Middle frontal gyrus (tissue), 1 donor: ENCODE results near the gene CDKL1.
"Not testable (repeated sequence)": the region's sequence is repeated elsewhere in the genome, so short reads cannot be mapped to it uniquely, and the experiment has no call there.

ENCODE experiments used
- DNase-seq: peaks from one replicate; pipeline ENCODE4 v3.0.0-alpha.2; 2015; ENCODE audit warnings: low spot score; ENCODE audit errors: extremely low spot score

The CDKL1 gene

DNA sequence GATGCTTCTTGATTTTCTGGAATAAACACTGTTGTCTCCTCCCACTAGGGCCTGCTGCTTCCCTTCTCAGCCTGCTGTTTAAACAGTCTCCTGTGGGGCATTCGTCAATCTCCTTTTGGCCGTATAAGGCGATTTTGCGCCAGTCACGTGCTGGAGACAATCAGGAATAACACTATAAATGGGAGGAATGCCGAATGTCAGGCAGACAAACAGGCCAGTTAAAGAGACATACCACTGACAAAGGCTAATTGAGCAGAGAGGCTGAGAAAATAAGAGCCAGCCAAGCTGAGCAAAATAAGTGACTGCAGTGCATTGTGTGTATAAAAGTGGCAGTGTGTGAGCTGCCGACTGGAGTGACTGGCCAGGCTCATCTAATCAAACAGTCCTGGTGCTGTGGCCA, 61.3 kb downstream of the CDKL1 start:
- peak; percentile 67 for DNase-seq

DNA sequence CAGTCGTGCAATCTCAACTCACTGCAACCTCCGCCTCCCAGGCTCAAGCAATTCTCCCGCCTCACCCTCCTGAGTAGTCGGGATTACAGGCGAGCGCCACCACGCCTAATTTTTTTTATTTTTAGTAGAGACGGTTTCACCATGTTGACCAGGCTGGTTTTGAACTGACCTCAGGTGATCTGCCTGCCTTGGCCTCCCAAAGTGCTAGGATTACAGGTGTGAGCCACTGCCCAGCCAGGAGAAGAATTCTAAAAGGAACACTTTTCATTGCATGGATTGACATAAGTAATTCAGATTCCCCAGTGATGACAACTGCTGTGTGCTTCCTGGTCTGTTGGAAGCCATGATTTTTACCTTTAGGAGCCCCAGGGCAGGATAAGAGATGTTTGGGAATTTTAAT, 62.5 kb downstream of the CDKL1 start:
- no peak for DNase-seq

DNA sequence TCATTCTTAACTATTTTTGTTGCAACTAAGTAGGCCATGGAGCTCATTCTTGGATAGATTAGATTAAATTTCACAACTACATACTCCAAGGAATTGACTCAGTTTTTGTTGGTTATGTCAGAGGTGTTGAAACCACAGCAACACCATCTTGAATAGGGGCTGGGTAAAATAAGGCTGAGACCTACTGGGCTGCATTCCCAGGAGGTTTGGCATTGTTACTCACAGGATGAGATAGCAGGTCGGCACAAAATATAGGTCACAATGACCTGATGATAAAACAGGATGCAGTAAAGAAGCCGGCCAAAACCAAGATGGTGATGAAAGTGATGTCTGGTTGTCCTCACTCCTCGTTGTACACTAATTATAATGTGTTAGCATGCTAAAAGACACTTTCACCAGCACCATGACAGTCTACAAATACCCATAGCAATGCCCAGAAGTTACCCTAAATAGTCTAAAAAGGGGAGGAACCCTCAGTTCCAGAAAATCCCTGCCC, 63.6 kb downstream of the CDKL1 start:
- DNase-seq: no peak

DNA sequence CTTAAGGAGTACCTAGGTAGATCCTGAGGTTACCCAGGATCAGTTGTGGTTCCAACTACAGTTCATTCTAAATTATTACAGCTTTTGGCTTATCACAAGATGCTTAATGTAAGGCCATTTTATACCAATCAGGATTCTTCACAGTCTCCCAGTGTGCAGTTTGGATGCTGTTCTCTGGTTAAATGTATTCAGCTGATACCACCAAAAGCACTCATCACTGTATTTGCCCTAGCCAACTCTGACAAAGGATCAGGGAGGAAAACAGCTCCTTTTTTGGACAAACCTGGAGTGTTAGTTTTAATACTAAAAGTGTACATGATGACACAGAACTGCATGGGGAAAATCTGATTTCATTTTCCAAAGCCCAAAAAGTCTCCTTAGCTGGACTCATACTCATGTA, 65.1 kb downstream of the CDKL1 start:
- no peak for DNase-seq

DNA sequence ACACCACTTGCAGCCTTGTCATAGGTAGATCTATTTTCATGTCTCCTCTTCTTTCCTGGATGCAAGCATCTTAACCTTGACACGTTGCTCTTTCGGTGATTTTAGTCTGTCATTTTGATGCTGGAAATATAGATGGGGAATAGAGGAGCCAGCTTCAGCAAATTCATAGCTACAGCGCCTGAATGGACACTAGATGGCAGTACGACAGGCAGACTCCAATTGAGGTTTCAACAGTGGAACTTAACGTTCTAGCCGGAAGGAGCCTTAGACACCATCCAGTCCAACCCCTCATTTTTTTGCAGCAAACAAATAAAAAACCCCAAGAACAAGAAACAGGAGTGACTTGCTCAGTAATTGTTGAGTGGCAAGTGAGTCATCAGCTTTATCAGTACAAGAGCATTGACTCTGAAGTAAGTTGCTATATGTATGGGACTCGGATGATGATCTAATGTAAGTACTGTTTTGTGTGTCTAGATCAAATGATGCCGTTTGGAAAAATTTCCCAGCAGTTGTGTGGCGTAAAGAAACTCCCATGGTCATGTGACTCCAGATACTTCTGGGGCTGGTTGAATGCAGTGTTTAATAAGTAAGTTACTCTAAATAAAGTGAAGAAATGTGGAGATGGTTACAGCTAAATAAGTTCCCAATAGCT, 75.5 kb downstream of the CDKL1 start:
- peak; percentile 73 for DNase-seq

DNA sequence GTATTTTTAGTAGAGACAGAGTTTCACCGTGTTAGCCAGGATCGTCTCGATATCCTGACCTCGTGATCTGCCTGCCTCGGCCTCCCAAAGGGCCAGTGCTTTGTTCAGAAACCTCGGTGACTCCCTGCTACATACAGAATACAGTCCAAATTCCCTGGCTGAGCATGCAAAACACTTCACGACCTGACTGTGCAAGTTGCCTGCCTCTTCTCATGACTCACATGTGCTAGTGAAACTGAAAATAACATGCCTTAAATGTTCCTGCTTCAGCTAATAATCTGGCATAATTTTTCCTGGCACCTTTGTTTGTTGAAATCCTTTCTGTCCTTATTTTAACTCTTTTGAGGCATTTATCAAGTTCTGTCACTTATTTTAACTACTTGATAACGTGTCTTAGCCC, 76.4 kb downstream of the CDKL1 start:
- DNase-seq: no peak

DNA sequence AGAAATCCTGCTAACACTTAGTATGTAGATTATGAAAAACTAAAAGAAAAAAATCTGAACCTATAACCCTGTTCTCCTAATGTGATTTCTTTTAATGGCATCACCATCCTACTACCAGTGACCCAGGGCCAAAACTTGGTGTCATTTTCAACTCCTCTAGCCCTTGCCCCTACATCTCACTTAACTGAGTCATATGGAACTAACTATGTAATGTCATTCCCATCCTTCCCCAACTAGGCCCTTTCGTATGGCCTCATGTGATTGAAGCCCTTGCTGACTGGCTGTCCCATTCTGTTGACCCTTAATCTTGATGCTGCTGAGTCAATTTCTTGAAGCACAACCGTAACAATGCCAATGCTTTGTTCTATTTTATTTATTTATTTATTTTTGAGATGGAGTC, 77.0 kb downstream of the CDKL1 start:
- DNase-seq: no peak

DNA sequence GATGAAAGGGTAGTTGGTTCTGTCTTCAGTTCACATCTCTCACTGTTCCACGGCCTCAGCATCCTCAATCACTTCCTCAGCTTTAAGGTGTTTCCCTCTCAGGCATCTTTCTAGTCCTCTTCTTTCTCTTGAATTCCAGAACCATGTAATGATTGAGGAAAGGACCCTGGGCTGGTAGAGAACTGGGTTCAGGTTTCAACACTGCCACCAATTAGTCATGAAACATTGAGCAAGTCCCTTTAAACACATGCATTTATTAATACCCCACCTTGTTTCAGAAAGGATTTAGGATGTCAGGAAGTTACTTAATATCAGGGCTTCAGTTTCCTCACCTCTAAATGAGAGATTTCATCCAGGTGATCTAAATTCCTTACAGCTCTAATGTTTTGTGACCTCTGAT, 77.4 kb downstream of the CDKL1 start:
- DNase-seq: no peak

DNA sequence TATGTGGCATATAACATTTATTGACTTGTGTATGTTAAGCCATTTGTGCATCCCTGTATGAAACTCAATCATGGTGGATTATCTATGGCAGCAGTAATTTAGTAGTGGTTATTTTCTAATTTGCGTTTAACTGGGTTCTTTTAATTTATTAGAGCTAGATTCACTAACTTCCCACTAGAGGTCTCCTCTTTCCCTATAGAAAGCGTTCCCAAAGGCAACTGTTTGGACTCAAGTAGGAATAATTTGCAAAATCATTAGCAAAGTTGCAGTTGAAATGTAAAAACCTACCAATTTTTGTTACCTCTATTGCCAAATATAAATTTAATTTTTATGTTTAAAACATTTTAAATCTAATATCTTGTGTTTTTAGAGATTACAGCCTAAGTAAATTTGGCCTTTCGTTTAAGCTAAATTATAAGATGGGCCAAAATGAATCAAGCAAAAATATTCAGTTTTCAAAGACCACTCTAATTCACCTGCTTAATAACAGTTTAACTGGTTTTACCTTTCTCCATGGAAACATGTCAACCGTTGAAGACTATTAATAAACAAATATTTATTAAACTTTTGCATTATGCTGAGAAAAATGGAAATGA, 78.6 kb downstream of the CDKL1 start:
- DNase-seq: no peak

DNA sequence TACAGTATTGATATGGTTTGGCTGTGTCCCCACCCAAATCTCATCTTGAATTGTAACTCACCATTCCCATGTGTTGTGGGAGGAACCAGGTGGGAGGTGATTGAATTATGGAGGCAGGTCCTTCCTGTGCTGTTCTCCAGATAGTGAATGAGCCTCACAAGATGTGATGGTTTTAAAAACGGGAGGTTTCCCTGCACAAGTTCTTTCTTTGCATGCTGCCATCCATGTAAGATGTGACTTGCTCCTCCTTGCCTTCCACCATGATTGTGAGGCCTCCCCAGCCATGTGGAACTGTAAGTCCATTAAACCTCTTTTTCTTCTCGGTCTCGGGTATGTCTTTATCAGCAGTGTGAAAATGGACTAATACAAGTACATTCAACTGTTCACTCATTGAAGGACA, 82.6 kb downstream of the CDKL1 start:
- not testable (repeated sequence) for DNase-seq

DNA sequence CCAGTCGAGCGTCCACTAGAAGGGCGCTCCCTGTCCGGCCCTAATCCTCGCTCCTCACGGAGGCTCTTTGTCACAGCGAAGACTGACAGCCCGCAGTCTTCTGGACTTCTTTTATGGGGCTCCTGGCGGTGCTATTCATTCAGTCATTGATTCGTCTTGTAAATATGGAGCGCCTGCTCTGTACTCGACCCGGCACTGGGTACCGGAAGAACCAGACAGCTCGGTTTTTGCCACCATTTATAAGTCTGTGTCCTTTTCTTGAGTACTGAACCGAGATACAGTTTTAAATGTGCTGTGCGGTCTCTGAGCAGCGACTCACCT, 84.0 kb downstream of the CDKL1 start:
- no peak for DNase-seq

DNA sequence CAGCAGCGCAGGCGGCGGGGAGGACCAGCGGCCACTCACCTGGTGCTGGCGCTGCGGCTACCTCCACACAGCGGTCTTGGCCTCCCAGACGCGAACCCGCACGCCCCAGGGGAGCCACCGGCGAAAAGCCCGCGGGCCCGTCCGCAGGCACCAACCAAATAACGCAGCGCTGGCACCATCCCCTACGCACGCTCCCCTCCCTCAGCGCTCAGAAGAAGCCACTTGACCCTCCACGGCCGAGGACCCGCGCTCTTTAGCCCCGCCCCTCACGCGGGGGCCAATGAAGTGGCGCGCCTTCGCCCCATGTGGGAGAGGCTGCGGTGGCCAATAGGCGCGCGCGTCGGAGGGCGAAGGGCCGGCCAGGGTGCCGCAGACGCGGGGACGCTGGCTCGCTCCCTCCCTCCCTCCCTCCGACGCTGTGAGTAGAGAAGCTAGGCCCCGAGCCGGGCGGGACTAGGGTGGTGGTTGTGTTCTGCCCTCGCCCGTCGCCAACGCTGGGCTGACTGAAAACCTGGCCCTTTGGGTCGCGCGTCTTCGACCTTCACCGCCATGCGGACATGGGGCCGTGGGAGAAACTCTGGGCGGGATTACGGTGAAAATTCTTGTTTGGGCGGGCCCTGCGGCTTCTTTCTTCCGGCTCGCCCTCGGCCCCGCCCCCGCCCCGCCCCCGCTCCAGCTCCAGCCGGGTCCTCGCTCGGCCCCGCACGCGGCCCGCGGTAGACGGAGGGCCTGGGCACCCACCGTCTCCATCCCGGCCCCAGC, 84.5 kb downstream of the CDKL1 start, which contains the start of the genes DMAC2L and L2HGDH:
TSS of gene DMAC2L (plus strand) at position 353 of the 762 bp plus-strand sequence. CDS start 9,164 bp downstream, outside the sequence.
TSS of gene L2HGDH (minus strand) at position 258 of the 762 bp plus-strand sequence. CDS start at position 179, 79 bp downstream.
- DNase-seq: peak; percentile 94

DNA sequence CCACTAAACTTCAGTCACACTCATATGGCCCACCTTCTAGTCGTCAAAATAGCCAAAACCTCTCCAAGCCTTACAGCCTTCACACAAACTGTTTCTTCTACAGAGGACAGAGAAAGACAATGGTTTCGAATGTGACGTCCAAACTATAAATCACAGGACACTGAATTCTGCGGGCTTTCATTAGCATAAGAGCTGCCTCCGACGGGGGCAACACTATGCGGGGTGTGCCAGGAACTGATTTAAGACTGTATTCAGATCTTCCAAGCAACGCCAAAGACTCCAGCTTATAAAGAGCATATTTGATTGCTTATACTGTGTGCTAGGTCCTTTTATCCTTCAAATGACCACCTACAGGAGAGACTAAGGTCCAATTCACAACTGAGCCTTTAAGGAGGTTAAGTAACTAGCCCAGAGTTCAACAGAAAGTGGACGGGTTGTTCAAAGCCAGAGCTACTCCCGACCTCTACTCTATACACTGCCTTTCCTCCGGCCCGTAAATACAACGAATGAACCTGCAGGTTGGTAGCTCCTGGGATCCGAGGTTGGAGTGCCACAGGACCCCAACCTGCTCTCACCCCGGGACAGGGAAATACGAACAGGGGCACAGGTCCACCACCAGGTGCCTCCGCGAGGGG, 85.2 kb downstream of the CDKL1 start:
- DNase-seq: no peak

DNA sequence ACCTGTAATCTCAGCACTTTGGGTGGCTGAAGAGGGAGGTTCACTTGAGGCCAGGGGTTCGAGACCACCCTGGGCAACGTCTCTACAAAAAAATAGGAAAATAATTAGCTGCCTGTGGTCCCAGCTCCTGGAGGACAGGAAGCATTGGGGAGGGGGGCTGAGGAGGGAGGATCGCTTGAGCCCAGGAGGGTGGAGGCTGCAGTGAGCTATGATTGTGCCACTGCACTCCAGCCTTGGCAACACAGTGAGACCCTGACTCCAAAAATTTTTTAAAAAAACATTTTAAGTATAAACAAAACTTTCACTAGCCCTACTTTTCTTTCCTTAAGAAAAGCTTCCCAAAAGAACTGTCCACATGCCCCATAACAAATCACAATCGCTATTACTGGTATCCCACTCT, 86.2 kb downstream of the CDKL1 start:
- no peak for DNase-seq

DNA sequence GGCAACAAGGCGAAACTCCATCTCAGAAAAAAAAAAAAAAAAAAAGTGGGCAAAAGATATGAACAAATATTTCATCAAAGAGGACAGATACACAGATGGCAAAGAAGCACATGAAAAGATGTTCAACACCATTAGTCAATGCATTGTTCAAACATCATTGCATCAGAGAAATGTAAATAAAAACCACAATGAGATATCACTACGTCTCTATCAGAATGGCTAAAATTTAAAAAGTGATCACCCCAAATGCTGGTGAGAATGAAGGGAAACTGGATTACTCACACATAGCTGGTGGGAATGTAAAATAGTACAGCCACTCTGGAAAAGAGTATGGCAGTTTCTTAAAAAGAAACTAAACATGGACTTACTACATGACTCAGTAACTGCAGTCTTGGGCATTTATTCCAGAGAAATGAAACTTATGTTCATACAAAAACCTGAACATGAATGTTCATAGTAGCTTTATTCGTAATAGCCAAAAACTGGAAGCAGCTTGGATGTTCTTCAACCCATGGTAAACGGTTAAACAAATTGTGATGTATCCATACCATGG, 88.2 kb downstream of the CDKL1 start:
- no peak for DNase-seq

DNA sequence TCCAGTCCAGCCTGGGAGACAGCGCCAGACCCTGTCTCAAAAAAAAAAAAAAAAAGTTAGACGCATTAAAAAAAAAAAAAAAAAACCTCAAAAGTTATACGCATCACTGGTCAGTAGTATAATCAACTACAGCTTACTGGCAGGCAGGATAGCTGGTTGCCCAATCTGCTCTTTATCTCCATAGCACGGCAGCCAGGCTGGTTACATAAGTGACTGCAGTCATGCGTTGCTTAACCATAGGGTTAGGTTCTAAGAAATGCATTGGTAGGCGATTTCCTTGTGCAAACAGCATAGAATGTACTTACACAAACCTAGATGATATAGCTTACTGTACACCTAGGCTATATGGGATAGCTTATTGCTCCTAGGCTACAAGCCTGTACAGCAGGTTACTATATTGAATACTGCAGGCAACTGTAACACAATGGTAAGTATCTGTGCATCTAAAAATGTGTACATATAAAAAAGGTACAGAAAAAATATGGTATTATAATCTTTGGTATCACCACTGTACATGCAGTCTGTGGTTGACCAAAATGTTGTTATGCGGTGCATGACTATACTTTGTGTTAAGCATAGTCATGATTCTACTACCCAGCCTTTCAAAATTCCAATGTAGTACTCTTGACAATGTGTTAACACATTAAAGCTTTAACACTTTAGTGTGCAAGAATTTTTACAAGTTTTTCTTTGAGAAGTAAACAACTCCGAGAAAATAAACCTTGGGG, 92.8 kb downstream of the CDKL1 start:
- DNase-seq: no peak

DNA sequence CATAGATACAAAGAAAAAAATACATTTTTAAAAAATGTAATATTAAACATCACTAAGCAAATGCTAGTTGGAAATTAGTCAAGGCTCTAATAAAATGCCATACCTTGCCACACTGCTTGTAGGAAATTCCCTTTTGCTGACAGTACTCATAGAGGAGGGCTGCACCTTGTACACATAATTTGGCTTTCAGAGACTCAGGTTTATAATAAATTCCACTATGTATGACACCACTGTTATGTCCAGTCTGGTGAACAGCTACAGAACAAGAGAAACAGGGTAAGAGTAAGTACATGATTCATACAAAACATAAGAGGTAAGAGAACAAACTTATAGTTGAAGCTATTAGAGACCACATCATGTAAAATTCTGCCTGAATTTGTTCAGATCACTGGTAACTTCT, 94.8 kb downstream of the CDKL1 start:
- DNase-seq: no peak

DNA sequence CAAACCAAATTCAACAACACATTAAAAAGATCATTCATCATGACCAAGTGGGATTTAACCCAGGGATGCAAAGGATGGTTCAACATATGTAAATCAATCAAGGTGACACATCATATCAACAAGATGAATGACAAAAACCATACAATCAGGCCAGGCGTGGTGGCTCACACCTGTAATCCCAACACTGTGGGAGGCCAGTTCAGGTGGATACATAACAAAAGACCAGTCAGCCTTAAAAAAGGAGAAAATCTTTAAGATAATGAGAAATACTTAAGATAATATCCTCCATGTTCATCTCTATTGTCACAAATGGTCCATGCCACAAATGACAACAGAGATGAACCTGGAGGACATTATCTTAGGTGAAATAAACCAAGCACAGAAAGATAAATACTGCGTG, 97.1 kb downstream of the CDKL1 start:
- DNase-seq: no peak

DNA sequence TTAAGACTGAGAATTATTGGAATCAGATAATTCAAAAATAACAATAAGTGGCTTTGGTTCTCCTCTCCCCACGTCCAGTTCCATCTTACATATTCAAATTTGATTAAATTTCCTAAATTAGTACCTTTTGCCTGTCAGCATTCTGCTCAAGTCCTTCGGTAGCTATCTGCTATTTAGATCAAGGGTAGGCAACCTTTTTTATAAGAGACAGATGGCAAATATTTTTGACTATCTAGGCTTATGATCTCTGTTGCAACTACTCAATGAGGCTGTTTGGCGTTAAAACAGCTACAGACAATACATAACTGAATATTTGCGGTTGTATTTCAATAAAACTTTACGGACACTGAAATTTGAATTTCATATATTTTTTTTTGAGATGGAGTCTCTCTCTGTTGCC, 106.4 kb downstream of the CDKL1 start:
- DNase-seq: no peak

DNA sequence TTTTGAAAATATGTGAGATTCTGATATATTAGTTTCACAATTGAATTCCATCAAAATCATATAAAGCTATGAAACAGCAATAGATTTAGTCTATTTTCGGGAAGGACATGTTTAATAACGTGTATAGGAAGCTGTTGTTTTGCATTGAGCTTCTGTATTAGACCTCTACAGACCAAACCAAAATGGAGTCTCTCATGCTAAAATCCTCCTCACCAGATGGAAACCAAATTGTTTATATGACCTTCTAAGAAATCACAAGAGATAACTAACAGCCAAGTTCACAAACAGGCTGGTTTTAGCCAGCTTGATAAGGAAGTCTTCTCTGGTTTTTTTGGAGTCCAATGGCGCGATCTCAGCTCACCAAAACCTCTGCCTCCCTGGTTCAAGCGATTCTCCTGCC, 108.5 kb downstream of the CDKL1 start:
- no peak for DNase-seq

DNA sequence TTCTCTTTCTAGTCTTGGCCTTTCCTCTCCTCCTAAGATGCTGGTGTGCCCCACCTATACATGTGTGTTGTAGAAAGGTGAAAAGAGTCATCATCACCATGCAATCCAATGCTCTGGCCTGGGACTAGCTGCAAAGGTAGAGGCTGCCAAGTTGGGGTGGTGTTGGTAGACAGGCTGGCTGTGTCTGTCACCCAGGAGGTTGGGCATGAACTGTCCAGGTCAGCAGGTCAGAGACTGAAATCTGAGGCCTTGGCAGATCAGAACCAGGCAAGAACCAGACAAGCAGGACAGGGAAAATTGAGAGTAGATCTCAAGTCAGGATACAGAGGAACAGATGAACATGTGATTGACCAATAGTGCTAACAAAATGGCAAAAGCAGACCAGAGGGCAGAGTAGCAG, 110.8 kb downstream of the CDKL1 start:
- DNase-seq: no peak
